Measurements from ENCODE around the gene SLC39A11. TPM values are rescaled to one million over a fixed set of nuclear protein-coding genes. Genes with fewer than 3 reads are reported as not detected.

The SLC39A11 gene
- total RNA-seq, 1 donor from 2014 or later: 5.5 TPM

DNA sequence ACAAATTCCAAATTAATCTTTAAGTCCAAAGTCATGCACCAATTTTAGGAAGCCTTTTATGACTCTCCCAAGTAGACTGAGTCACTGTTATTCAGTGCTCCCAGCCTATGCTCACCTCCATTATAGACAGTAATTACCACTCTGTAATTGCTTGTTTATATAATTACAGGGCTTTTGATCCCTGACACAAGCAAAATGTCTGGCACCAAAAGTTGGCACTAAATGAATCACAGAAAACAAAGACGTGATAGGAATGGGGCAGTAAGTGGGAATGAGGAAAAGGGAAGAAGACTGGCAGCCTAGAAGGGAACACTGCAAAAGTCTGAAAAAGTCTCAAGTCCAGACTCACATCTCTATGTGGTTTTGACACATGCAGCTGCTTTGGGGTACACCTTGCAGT is 94.1 kb downstream of the SLC39A11 start:
- Mint-ChIP-seq H3K4me1 (peaks cover 19% of the 10 kb centered on the region), H3K4me3 (no peak overlapping the region), H3K27ac (no peak overlapping the region), H3K9me3 (peaks cover 6% of the 10 kb centered on the region), H3K27me3 (ENCODE audit: insufficient read depth, low read depth) (peaks cover 3% of the 10 kb centered on the region), H3K36me3 (peaks cover 2% of the 10 kb centered on the region)
- H3K9me3 ChIP-seq (ENCODE audit: low read depth): no peaks in the 10 kb centered on the region
- peaks cover 4% of the 10 kb centered on the region for H3K4me1 ChIP-seq
- H3K4me3 ChIP-seq: no peak overlapping the region
- no peaks in the 10 kb centered on the region for H3F3A ChIP-seq (ENCODE audit: low read depth)
- TF ChIP-seq, protein P1, sequence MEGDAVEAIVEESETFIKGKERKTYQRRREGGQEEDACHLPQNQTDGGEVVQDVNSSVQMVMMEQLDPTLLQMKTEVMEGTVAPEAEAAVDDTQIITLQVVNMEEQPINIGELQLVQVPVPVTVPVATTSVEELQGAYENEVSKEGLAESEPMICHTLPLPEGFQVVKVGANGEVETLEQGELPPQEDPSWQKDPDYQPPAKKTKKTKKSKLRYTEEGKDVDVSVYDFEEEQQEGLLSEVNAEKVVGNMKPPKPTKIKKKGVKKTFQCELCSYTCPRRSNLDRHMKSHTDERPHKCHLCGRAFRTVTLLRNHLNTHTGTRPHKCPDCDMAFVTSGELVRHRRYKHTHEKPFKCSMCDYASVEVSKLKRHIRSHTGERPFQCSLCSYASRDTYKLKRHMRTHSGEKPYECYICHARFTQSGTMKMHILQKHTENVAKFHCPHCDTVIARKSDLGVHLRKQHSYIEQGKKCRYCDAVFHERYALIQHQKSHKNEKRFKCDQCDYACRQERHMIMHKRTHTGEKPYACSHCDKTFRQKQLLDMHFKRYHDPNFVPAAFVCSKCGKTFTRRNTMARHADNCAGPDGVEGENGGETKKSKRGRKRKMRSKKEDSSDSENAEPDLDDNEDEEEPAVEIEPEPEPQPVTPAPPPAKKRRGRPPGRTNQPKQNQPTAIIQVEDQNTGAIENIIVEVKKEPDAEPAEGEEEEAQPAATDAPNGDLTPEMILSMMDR (IDR thresholded peaks at IDR 0.05): no peak
- no peak for TF ChIP-seq EZH2 (IDR thresholded peaks at IDR 0.05)
- no peak for TF ChIP-seq EZH2phosphoT487 (IDR thresholded peaks at IDR 0.05)
- no peak for DNase-seq (ENCODE audit: low spot score)
- no peaks in the 10 kb centered on the region for H3K27me3 ChIP-seq
- no peaks in the 10 kb centered on the region for H3K79me2 ChIP-seq (ENCODE audit: low read depth)
- no peaks in the 10 kb centered on the region for H3K36me3 ChIP-seq
- H4K20me1 ChIP-seq (ENCODE audit: low read depth): no peaks in the 10 kb centered on the region
- H2AFZ ChIP-seq (replicated peaks): no peak overlapping the region
- H3K9ac ChIP-seq: no peak overlapping the region
- H3K27ac ChIP-seq: no peak overlapping the region
- no peak overlapping the region for H3K4me2 ChIP-seq

DNA sequence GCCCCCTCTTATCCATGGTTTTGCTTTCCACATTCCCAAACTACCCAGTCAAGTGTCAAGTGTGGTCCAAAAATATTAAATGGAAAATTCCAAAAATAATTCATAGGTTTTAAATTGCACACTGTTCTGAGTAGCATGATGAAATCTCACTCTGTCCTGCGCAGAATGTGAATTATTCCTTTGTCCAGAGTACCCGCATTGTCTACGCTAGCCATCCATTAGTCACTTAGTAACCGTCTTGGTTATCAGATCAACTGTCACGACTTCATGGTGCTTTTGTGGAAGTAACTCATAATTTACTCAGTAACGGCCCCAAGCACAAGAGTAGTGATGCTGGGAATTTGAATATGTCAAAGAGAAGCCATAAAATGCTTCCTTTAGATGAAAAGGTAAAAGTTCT is 94.9 kb downstream of the SLC39A11 start:
- DNase-seq (ENCODE audit: low spot score): no peak
- no peak overlapping the region for H3K4me3 ChIP-seq
- H3K27me3 Mint-ChIP-seq (ENCODE audit: insufficient read depth, low read depth): peaks cover 3% of the 10 kb centered on the region
- no peak overlapping the region for H3K27ac Mint-ChIP-seq
- TF ChIP-seq, protein P1 (IDR thresholded peaks at IDR 0.05): no peak
- TF ChIP-seq EZH2 (IDR thresholded peaks at IDR 0.05) (no peak), EZH2phosphoT487 (IDR thresholded peaks at IDR 0.05) (no peak)
- H4K20me1 ChIP-seq (ENCODE audit: low read depth): no peaks in the 10 kb centered on the region
- H3K27me3 ChIP-seq: no peaks in the 10 kb centered on the region
- no peak overlapping the region for H3K4me2 ChIP-seq
- H3K9ac ChIP-seq: no peak overlapping the region
- no peak overlapping the region for H2AFZ ChIP-seq (replicated peaks)
- H3K4me1 Mint-ChIP-seq: peaks cover 19% of the 10 kb centered on the region
- no peak overlapping the region for H3K27ac ChIP-seq
- peaks cover 6% of the 10 kb centered on the region for H3K9me3 Mint-ChIP-seq
- H3F3A ChIP-seq (ENCODE audit: low read depth): no peaks in the 10 kb centered on the region
- H3K4me1 ChIP-seq: peaks cover 4% of the 10 kb centered on the region
- no peak overlapping the region for H3K4me3 Mint-ChIP-seq
- H3K9me3 ChIP-seq (ENCODE audit: low read depth): no peaks in the 10 kb centered on the region
- H3K79me2 ChIP-seq (ENCODE audit: low read depth): no peaks in the 10 kb centered on the region
- no peaks in the 10 kb centered on the region for H3K36me3 ChIP-seq
- peaks cover 2% of the 10 kb centered on the region for H3K36me3 Mint-ChIP-seq

DNA sequence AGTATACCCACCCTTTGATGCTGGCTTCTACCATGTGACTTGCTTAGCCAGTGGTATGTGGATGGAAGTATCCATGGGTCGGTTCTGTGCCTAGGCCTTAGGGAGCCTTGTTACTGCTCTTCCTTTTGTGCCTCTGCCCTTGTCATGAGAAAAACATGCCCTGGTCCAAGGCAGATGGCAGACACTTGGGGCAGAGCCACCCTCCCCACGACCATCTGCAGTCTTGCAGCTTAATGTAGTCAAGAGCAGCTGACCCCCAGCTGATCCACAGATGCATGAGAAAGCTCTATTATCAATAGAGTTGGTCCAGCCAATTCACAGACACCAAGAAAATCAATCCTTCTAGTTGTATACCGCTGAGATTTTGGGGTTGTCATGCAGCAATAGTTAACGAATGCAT is 95.7 kb downstream of the SLC39A11 start:
- DNase-seq (ENCODE audit: low spot score): no peak
- Histone ChIP-seq H3K27me3 (no peaks in the 10 kb centered on the region), H3F3A (ENCODE audit: low read depth) (no peaks in the 10 kb centered on the region), H3K79me2 (ENCODE audit: low read depth) (no peaks in the 10 kb centered on the region), H3K4me1 (peaks cover 4% of the 10 kb centered on the region), H3K9ac (no peak overlapping the region), H2AFZ (replicated peaks) (no peak overlapping the region), H3K27ac (no peak overlapping the region), H4K20me1 (ENCODE audit: low read depth) (no peaks in the 10 kb centered on the region), H3K36me3 (no peaks in the 10 kb centered on the region), H3K9me3 (ENCODE audit: low read depth) (no peaks in the 10 kb centered on the region), H3K4me3 (no peak overlapping the region), H3K4me2 (no peak overlapping the region)
- Mint-ChIP-seq H3K27ac (no peak overlapping the region), H3K4me3 (no peak overlapping the region), H3K36me3 (peaks cover 2% of the 10 kb centered on the region), H3K4me1 (peaks cover 15% of the 10 kb centered on the region), H3K27me3 (ENCODE audit: insufficient read depth, low read depth) (peaks cover 3% of the 10 kb centered on the region), H3K9me3 (peaks cover 6% of the 10 kb centered on the region)
- TF ChIP-seq EZH2phosphoT487 (IDR thresholded peaks at IDR 0.05): no peak
- TF ChIP-seq, protein P1 (IDR thresholded peaks at IDR 0.05): no peak
